GM19324 (cell line): ENCODE results near the gene TMEM141.
"Not testable (repeated sequence)": the region's sequence is repeated elsewhere in the genome, so short reads cannot be mapped to it uniquely, and the experiment has no call there.

Source experiments
- ATAC-seq: cut with Tn5 transposase; IDR thresholded peaks from one replicate; pipeline ENCODE4 v1.9.1; 2021; ENCODE audit warnings: mild to moderate bottlenecking, moderate library complexity; ENCODE audit not compliant: unreplicated experiment, low FRiP score

The TMEM141 gene

DNA sequence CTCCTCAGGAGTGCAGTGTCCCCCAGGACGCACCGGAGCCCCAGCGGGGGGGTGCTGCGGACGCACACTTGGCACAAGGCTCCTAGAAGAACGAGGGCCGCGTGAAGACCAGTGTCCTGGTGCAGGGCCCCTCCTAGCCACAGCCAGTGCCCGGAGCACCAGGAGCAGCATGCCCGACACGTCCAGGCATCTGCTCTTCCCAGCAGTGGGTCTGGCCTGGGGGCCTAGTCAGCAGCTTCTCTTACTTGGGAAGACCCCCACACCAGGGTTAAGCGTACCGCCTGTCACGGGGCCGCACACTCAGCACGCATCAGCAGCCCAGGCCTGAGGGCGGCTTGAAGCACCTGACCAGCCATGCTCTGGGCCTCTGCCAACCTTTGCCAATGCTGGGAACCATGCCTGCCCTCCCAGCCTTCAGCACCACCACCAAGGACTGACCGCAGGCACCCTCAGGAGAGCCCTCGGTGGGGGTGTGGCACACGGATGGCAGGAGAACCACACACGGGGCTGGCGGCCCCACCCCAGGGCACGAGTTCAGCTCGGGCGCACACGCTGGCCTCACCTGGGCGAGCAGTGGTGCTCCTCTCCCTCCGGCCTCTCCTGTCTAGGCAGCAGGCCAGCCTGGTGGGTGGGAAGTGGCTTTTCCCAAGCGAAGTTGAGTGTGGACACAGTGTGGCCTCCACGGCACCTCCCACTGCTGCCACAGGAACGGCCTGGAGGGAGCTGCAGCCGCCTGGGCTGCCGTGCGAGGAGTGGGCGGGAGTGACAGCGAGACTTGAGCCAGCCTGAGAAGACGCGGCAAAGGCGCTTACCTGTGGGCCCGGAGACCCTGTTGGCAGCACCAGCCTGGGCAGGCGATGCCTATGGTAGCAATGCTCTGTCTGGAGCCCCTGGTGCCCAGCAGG is 39.1 kb downstream of the TMEM141 start:
- no peak for ATAC-seq

DNA sequence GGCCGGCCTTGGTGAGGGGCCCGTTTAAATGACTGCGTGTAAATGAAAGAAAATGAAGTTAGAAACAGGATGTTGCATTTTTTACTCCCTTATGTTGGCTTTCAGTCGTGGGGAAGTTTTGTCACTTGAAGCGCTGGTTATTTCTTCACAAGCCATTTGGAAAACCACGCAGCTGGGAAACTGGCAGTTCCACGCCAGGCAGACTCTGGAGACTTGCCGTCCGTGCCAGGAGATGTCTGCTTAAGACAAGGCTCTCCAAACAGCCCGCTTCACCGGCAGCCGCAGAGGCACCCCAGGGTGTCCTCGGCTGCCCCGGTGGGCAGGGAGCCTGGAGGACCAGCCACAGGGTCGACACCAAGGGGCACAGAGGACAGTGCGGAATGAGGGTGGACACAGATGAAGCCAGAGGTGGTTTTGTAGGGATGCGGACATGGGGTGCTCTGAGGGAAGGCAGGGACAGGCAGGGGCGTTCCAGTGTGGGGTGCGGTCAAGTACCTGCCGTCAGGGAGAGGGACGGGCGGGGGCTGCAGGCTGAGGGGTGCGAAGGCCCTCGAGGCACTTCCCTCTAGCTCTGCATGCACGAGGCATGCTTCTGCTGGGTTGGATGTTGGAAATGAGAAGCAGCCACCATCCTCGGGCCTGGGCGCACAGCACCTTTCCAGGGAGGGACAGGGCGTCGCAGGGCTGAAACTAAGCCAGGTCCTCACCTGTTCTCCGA is 40.0 kb downstream of the TMEM141 start:
- ATAC-seq, result no peak

DNA sequence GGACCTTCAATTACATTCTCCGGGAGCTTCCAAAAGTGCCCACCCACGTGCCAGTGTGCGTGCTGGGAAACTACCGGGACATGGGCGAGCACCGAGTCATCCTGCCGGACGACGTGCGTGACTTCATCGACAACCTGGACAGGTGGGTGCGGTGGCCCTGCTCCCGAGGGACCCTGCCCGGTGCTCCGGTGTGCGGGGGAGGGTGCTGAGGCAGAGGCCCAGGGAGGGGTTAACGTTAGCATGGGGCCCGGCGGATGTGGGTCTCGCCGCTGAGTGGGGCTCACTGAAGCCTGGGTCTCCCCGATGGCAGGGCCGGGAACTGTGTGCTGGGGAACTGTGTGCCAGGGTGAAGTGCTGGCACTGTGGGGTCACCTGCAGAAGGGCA is 40.6 kb downstream of the TMEM141 start:
- no peak for ATAC-seq

DNA sequence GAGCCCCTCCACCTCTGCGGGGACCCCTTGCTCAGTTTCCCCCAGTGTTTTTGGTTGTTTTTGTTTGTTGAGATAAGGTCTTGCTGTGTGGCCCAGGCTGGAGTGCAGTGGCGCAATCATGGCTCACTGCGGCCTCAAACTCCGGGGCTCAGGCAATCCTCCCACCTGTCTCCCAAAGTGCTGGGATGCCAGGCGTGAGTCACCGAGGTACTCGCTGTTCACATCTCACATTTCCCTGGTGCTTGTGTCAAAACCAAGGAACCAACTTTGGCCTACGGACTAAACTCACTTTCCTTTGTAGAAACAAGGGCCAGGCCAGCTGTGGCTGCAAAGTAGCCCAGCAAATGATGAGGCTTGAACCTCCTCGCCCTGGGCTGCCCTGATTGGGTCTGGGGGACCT is 41.4 kb downstream of the TMEM141 start:
- ATAC-seq, result no peak

DNA sequence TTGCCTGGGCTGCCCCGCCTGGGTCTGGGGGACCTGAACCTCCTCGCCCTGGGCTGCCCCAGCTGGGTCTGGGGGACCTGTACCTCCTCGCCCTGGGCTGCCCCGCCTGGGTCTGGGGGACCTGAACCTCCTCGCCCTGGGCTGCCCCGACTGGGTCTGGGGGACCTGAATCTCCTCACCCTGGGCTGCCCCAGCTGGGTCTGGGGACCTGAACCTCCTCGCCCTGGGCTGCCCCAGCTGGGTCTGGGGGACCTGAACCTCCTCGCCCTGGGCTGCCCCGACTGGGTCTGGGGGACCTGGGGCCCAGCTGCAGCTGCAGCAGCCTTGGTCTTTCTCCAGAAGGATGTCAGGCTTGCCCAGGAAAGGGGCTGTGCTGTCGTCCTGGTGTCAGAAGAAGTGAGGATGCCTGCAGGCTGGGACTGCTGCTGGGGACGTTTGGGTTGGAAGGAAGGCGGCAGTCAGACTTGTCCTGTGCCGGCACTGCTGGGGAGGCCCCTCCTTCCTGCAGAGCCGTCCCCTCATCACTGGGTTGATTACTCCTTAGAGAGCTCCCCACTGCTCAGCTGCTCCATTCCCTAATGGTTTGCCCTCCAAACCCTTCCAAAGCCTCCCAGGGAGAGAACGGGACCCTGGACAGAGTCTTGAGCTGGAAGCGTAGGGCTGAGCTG is 42.4 kb downstream of the TMEM141 start:
- not testable (repeated sequence) for ATAC-seq

DNA sequence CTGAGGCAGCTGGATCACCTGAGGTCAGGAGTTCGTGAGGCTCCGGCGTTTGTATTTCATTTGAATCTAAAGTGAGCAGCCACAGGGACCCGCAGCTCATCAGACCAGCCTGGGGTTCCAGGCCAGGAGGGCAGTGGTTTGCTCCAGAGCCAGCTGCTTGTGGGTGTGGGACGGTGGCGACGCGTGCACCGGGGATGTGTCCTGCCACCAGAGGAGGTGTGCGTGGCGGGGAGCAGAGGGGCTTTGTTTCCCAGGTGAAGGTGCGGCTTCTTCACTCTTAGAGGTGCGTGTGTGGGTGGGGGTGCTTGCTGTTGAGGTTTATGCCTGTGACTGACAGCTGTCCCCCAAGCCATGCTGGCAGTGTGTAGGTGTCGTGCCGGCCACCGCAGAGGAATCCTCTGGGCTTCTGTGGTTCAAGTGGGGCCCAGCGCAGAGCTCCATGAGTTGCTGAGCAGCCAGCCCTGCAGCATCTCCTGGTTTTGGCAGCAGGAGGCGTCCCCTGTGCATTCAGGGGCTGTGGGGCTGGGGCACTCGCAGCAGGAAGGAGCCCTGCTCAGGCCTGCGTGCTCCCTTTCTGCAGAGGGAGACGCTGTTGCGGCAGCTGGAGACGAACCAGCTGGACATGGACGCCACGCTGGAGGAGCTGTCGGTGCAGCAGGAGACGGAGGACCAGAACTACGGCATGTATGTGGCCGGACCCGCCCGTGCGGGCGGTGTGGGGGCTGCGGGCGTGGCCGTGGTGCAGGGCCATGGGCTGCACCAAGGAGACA is 44.2 kb downstream of the TMEM141 start:
- ATAC-seq, result no peak

DNA sequence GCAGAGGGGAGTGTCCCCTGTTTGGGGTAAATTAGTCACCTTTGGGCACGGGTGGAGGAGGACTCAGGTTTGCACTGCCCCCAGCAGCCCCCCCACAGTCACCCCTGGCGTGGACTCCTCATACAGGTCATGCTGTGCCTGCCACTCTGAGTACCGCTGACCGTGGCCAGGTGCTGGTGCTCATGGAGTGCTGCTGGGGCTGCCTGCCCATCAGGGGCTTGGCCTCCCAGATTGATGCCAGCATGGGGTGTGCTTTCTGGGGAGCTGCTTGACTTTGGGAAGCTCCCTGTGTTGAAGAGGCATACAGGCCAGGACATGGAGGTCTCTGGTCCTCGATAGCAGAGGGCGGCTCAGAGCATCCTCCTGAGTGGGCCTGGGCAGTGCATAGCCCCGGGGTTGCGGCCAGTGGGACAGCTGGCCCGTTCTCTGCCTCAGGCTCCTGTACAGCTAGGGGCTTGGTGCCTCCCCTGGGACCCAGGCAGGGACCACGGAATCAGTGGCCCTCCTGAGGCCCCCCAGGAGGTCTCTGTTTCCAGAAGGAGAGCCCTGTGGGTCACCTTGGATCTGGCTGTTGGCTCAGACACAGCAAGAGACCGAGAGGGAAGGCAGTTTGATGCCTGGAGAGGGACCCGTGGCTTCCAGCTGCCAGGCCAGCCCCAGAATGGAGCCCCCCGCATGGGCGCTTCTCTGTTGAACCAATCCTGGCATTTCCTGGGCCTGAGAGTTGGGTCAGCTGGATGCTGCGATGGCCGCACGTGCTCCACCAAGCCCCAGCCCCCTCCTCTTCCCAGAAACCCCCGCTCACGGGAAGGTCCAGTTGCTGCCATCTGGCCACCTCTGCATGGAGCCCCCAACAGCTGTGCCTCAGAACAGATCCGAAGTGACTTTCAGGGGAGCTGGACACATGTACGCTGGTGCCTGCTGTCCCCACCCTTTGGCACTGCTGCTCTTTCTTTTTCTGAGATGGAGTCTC is 45.1 kb downstream of the TMEM141 start:
- ATAC-seq, result no peak

DNA sequence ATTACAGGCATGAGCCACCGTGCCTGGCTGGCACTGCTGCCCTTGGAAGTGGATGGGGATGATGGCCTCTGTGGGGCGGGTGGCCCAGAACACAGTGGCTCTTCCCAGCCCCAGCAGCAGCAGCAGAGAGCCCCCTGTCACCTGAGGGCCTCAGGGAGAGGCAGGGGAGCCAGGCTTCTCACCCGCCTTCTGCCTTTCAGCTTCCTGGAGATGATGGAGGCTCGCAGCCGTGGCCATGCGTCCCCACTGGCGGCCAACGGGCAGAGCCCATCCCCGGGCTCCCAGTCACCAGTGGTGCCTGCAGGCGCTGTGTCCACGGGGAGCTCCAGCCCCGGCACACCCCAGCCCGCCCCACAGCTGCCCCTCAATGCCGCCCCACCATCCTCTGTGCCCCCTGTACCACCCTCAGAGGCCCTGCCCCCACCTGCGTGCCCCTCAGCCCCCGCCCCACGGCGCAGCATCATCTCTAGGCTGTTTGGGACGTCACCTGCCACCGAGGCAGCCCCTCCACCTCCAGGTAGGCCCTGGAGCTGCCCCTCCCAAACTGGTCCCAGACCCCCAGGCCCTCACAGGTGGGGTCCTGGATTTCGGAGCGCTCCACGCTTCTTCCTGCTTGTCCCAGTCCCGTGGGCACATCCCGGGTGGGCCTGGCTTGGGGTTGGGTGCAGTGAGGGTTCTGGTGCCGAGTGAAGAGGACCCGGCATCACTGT is 46.2 kb downstream of the TMEM141 start:
- no peak for ATAC-seq

DNA sequence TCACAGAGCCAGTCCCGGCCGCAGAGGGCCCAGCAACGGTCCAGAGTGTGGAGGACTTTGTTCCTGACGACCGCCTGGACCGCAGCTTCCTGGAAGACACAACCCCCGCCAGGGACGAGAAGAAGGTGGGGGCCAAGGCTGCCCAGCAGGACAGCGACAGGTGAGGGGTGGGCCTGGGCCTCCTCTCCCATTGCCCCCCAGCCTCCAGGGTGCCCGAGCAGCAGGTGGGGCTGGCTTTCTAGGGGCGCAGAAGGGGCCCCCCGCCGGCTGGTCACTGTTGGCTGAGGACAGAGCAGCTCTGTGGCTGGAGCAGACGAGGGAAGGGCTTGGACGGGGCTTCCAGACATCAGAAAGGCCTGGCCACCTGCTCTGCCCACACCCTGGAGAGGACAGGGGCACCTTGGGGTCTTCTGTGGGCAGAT is 46.7 kb downstream of the TMEM141 start:
- ATAC-seq, result not testable (repeated sequence)

DNA sequence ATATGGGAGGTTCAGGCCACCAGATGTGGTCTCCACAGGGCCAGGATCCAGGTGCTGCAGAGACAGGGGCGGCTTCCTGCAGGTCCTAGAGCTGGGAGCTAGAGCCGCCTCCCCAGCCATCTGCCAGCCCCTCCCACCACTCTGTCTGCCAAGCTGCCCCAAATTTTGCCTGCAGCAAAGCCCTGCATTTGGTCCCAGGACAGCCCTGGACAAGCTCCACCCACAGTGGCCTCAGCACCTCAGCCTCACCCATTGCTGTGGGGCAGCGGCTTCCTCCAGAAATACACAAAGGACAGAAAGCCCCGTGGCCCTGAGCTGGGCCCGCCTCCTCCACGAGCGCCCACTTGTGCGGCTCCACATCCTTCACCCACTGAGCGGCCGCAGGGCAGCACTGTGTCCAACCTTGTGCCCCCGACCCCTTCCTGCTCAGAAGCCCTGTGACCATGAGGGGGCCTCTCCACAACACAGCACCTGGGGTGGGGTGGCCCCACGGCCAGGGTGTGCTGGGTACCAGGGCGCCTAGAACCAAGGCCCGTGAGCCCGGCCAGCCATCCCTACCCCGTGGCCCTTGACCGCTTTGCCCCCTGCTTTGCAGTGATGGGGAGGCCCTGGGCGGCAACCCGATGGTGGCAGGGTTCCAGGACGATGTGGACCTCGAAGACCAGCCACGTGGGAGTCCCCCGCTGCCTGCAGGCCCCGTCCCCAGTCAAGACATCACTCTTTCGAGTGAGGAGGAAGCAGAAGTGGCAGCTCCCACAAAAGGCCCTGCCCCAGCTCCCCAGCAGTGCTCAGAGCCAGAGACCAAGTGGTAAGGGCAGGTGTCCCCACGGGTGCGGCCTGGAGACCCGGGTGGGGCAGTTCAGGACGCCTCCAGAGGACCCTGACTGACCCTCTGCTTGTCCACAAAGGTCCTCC is 47.4 kb downstream of the TMEM141 start:
- no peak for ATAC-seq

DNA sequence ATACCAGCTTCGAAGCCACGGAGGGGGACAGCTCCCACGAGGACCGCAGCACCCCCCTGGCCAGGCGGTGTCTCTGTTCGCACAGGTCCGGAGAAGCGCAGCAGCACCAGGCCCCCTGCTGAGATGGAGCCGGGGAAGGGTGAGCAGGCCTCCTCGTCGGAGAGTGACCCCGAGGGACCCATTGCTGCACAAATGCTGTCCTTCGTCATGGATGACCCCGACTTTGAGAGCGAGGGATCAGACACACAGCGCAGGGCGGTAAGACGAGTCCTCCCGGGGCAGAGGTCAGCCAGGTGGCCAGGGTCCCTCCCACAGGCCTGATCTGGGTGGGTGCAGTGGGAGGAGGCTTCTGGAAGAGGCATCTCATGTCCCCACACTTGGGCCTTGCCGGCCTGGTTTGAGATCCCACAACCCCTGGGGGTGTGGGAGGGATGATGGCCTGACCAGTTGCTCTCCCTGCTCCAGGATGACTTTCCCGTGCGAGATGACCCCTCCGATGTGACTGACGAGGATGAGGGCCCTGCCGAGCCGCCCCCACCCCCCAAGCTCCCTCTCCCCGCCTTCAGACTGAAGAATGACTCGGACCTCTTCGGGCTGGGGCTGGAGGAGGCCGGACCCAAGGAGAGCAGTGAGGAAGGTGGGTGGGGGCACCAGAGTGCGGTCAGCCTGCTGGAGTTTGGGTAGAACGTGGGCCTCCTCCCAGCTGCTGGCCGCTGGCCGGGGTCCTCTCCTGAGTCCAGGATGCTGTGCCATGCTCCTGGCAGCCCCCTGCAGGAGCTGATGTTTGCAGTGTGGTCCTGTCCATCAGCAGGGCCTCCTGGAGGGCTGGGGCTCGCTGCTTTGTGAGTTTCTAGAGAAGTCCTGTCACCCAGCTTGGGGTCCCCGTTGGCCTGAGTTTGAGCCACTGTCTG is 48.3 kb downstream of the TMEM141 start:
- no peak for ATAC-seq

DNA sequence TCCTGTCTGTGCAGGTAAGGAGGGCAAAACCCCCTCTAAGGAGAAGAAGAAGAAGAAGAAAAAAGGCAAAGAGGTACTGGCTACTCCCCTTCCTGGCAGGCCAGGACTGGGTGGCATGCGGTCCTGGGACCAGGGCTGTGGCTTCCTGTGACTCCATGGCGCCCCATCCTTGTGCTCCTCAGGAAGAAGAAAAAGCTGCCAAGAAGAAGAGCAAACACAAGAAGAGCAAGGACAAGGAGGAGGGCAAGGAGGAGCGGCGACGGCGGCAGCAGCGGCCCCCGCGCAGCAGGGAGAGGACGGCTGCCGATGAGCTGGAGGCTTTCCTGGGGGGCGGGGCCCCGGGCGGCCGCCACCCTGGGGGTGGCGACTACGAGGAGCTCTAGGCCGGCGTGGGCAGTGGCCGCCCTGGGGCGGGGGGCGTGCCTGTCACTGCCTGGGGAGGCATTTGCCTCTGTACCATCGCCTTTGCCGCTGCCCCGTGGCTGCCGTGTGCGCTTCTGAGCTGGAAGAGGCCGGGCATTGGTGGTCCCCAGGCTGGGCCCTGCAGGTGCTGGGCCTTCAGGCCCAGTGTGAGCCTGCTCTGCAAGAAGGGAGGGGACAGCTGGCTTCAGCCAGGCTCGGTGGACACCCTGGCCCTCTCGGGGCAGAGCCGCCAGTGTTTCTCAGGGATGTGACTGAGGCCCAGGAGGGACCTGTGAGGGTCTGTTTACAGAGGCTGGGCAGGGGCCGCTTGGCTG is 49.2 kb downstream of the TMEM141 start:
- no peak for ATAC-seq

DNA sequence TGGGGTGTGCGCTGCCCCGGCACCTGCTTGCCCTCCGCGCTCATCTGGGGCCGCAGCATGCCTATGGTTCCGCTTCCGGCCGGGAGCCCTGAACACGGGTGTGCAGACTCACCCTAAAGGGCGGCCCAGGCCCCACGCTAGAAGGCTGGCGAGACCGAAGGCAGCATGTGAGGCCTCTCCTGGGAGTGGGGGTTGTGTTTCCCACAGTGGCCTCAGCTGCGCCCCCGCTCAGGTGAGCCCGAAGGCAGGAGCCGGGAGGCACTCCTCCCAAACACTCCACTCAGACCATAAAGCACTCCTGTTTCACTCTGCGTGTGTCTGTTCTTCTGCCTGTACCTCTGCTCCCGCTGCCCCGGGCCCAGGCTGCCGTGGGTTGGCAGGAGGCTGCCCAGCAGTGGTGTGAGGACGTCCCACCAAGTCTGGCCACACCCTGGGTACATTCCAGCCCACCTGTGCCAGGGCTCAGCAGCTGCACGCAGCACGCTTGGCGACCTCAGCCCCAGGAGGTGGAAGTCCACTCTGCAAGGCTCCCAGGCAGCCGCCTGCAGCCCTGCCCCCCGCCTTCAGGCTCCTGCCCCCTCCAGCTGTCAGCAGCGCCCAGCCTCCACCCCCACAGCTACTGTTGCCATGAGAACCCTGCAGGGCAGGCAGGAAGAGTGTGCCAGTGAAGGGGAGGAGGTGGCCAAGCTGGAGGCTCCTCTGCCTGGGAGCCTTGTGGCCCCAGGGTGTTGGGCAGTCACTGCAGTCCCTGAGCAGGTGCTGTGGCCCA is 49.9 kb downstream of the TMEM141 start:
- no peak for ATAC-seq

DNA sequence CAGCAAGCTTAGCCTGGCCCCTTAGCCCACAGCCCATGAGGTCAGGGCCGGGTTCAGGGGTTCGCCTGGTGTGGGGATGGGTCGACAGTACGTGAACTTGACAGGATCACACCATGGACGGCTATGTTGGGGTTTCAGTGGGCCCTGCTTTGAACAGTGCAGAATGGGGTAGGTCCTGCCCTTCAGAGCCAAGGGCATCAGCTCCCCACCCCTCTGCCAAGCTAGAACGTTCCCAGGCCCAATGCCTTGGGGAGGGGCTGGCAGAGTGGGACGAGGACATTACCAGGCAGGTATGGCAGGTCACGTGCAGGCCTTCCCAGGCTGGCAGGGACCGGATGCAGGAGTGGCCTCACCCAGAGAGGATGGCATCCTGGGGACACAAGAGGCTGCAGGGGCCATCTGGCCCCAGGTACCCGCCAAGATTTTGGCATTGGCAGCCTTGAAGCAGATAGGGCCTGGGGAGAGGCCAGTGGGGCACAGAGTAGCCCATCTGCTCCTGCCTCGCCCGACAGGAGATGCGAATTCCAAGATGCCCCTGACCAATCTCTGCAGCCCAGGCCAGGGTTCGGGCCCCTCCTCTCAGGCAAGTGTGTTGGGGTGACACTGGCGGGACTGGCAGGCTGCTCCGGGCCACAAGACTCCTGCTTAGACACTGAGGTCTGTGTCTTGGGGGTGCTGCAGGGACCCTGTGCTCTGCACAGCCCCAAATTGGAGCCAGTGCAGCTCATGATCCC is 50.7 kb downstream of the TMEM141 start:
- not testable (repeated sequence) for ATAC-seq
